Lower lobe of right lung (tissue), 2 donors: ENCODE measurements around the gene NEK8. TPM values are rescaled to one million over a fixed set of nuclear protein-coding genes. Genes with fewer than 3 reads are reported as not detected.

Source experiments
- ATAC-seq, 2 donors: fragments of 200-7000 bp; cut with Tn5 transposase; one replicate each; pipeline ENCODE4 v1.9.1; 2020 to 2022; ENCODE audit warnings: mild to moderate bottlenecking in 2 of 2, moderate library complexity in 2 of 2
- DNase-seq: peaks from one replicate; pipeline ENCODE4 v3.0.0-alpha.2; 2020
- H3K27ac ChIP-seq: fragments of 200-600 bp; one replicate; pipeline ENCODE4 v1.8.0; 2022
- H3K27me3 ChIP-seq: fragments of 200-600 bp; one replicate; pipeline ENCODE4 v1.8.0; 2022; ENCODE audit warnings: low read depth
- H3K36me3 ChIP-seq: fragments of 200-600 bp; one replicate; pipeline ENCODE4 v1.8.0; 2022; ENCODE audit warnings: mild to moderate bottlenecking
- H3K4me1 ChIP-seq: fragments of 200-600 bp; one replicate; pipeline ENCODE4 v1.8.0; 2022
- H3K4me3 ChIP-seq: fragments of 200-600 bp; one replicate; pipeline ENCODE4 v1.8.0; 2022; ENCODE audit warnings: mild to moderate bottlenecking
- H3K9me3 ChIP-seq: fragments of 200-600 bp; one replicate; pipeline ENCODE4 v1.8.0; 2022
- intact Hi-C: fragments of 100-400 bp; cut with DNase I; formaldehyde crosslinking; loops from one replicate; pipeline ENCODE4 v1.11.0; 2022
- total RNA-seq: library from RNA; stranded (reverse); fragmentation: NEBNext Ultra II Directional; extraction: Animal tissue kit (Norgen Biotek cat#: 25700); gene quantifications from one replicate; pipeline ENCODE4 v1.2.1, GENCODE V29; 2021
- TF ChIP-seq, protein P1 (sequence below): fragments of 200-600 bp; IDR thresholded peaks from one replicate; pipeline ENCODE4 v1.8.0; 2022; ENCODE audit warnings: antibody characterized with exemption, mild to moderate bottlenecking
- donor health status: DM: no; HTN: yes; CAD: no; lungs with severe emphysema.

NEK8 gene
- total RNA-seq, 1 donor from 2014 or later = 11.3 TPM

DNA sequence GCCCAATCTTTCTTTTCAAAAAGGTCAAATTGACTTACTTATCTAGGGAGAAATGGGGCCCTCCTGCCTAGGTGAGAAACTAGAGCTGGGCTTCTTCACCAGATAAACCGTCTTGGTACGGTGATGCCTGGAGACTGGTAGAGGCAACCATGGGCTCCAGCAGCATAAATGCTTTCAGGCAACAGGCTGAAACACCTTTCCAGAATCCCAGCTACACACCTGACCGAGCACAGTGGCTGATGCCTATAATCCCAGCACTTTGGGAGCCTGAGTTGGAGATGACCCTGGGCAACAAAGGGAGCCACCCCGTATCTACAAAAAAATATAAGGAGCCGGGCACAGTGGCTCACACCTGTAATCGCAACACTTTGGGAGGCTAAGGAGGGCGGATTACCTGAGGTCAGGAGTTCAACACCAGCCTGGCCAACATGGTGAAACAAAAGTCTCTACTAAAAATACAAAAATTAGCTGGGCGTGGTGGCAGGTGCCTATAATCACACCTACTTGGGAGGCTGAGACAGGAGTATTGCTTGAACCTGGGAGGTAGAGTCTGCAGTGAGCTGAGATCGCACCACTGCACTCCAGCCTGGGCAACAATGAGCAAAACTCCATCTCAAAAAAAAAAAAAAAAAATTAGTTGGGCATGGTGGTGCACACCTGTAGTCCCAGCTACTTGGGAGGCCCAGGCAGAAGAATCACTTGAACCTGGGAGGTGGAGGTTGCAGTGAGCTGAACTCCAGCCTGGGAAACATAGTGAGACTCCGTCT lies 23.2 kb downstream of the NEK8 start:
- no peaks in the 10 kb centered on the region for H3K27me3 ChIP-seq

DNA sequence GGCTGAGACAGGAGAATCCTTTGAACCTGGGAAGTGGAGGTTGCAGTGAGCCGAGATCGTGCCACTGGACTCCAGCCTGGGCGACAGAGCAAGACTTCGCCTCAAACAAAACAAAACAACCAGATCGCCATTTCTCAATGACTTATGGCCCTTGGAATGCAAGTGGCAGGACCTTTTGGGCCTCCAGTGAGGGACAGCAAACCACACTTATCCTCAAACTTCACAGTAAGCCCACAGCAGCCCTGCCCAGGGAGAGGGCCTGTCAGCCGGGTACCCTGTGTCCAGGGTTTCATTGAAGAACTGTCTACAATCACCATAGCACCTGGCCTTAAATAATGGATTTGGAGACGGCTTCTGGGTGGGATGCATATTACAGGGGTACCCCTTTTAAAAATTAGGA lies 26.9 kb downstream of the NEK8 start:
- ATAC-seq = no peak
- Histone ChIP-seq H3K4me1 (peaks cover 17% of the 10 kb centered on the region), H3K27me3 (no peaks in the 10 kb centered on the region), H3K4me3 (no peak overlapping the region), H3K36me3 (peaks cover 49% of the 10 kb centered on the region), H3K9me3 (no peaks in the 10 kb centered on the region), H3K27ac (no peak overlapping the region)
- intact Hi-C loops = no loop called here
- DNase-seq = no peak
- TF ChIP-seq, protein P1, sequence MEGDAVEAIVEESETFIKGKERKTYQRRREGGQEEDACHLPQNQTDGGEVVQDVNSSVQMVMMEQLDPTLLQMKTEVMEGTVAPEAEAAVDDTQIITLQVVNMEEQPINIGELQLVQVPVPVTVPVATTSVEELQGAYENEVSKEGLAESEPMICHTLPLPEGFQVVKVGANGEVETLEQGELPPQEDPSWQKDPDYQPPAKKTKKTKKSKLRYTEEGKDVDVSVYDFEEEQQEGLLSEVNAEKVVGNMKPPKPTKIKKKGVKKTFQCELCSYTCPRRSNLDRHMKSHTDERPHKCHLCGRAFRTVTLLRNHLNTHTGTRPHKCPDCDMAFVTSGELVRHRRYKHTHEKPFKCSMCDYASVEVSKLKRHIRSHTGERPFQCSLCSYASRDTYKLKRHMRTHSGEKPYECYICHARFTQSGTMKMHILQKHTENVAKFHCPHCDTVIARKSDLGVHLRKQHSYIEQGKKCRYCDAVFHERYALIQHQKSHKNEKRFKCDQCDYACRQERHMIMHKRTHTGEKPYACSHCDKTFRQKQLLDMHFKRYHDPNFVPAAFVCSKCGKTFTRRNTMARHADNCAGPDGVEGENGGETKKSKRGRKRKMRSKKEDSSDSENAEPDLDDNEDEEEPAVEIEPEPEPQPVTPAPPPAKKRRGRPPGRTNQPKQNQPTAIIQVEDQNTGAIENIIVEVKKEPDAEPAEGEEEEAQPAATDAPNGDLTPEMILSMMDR = no peak

More for the DNA sequence above, 23.2 kb downstream of the NEK8 start:
- no peak overlapping the region for H3K27ac ChIP-seq
- DNase-seq (no peak), ATAC-seq (no peak)
- H3K9me3 ChIP-seq = no peaks in the 10 kb centered on the region
- peaks cover 48% of the 10 kb centered on the region for H3K36me3 ChIP-seq
- TF ChIP-seq, protein P1 = no peak
- no peak overlapping the region for H3K4me3 ChIP-seq
- peaks cover 46% of the 10 kb centered on the region for H3K4me1 ChIP-seq
- intact Hi-C loops = no loop called here

GRCh38 chr17:28756049-28756804 lies 27.6 kb downstream of the NEK8 start:
- intact Hi-C loops = no loop called here
- no peak overlapping the region for H3K4me3 ChIP-seq
- H3K27me3 ChIP-seq = no peaks in the 10 kb centered on the region
- ATAC-seq (no peak), DNase-seq (no peak)
- TF ChIP-seq, protein P1 = no peak
- peaks cover 42% of the 10 kb centered on the region for H3K36me3 ChIP-seq
- no peak overlapping the region for H3K27ac ChIP-seq
- H3K9me3 ChIP-seq = no peaks in the 10 kb centered on the region
- H3K4me1 ChIP-seq = peaks cover 24% of the 10 kb centered on the region

DNA sequence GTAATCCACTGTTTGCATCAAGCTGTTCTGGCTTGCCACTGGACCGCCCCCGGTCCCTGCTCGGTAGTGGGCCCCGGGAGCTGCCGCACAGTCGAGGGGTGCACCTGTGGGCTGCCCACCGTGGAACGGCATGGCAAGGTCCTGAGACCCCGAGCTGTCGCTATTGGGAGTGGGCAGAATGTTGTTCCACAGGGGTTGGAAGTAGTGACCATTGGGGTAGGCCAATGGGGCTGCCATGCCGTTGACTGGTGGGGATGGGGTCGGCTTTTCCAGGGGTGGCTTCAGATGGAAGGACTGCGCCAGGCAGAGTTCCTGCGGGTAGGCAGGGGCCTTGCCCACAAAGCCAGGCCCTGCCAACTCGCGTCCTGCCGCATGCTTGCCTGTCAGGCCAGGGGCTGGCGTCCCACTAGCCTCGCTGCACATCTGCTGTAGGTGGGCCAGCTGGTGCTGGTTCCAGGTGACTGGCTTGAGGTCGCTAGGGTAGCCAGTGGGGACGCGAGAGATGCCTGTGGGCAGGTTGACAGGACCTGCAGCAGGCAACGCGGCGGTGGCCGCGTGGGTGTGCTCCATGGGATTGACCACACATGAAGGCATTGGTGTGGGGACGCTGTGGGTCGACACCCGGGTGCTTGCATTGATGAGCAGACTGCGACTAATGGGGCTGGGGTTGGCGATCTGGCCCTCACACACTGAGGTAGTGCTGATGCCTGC lies 30.0 kb downstream of the NEK8 start:
- Histone ChIP-seq H3K9me3 (no peaks in the 10 kb centered on the region), H3K4me3 (no peak overlapping the region), H3K36me3 (peaks cover 47% of the 10 kb centered on the region), H3K27me3 (no peaks in the 10 kb centered on the region), H3K4me1 (peaks cover 31% of the 10 kb centered on the region), H3K27ac (no peak overlapping the region)
- peak in 1 of 2 donors; percentile 8 for ATAC-seq
- DNase-seq = no peak
- TF ChIP-seq, protein P1 = no peak
- intact Hi-C loops = no loop called here

- Histone ChIP-seq H3K27me3 (no peaks in the 10 kb centered on the region), H3K4me3 (no peak overlapping the region), H3K27ac (no peak overlapping the region), H3K9me3 (no peaks in the 10 kb centered on the region), H3K4me1 (peaks cover 38% of the 10 kb centered on the region), H3K36me3 (peaks cover 49% of the 10 kb centered on the region)
- ATAC-seq (no peak), DNase-seq (no peak)
- TF ChIP-seq, protein P1 = no peak
- intact Hi-C loops = no loop called here
Measured at GRCh38 chr17:28759256-28759865, 30.8 kb downstream of the NEK8 start.
